NCI-H2107 (cell line): ENCODE measurements around the gene ANKHD1.
"Not testable (repeated sequence)": the region's sequence is repeated elsewhere in the genome, so short reads cannot be mapped to it uniquely, and the experiment has no call there.

Source experiments
- DNase-seq: peaks from one replicate; lab custom pipeline; 2025; lab: John Stamatoyannopoulos, UW

ANKHD1 gene

GRCh38 chr5:140563596-140563995 lies 162.0 kb downstream of the ANKHD1 start:
- DNase-seq = no peak

- peak; percentile 79 for DNase-seq
These were observed 162.8 kb downstream of the ANKHD1 start, which contains the start of the genes APBB3 and SLC35A4 for GRCh38 chr5:140564196-140565023. Gene APBB3 (minus strand): TSS chr5:140564598. CDS start chr5:140564245, 353 bp downstream. Gene SLC35A4 (plus strand): TSS chr5:140564828. CDS start chr5:140567170, 2,342 bp downstream.

- no peak for DNase-seq
These were observed 163.6 kb downstream of the ANKHD1 start for GRCh38 chr5:140565024-140565779.

GRCh38 chr5:140565780-140566095 lies 164.1 kb downstream of the ANKHD1 start:
- DNase-seq = no peak

GRCh38 chr5:140566665-140567064 lies 165.0 kb downstream of the ANKHD1 start:
- DNase-seq = no peak

- DNase-seq = no peak
These were observed 165.6 kb downstream of the ANKHD1 start for GRCh38 chr5:140567136-140567818.

GRCh38 chr5:140567871-140568270 lies 166.2 kb downstream of the ANKHD1 start:
- no peak for DNase-seq

- no peak for DNase-seq
These were observed 166.9 kb downstream of the ANKHD1 start for GRCh38 chr5:140568443-140569063.

GRCh38 chr5:140569197-140569596 lies 167.6 kb downstream of the ANKHD1 start:
- DNase-seq = no peak

- no peak for DNase-seq
These were observed 168.4 kb downstream of the ANKHD1 start for GRCh38 chr5:140570058-140570457.

- no peak for DNase-seq
These were observed 168.9 kb downstream of the ANKHD1 start for GRCh38 chr5:140570488-140570887.

GRCh38 chr5:140571105-140571504 lies 169.5 kb downstream of the ANKHD1 start:
- DNase-seq = no peak

GRCh38 chr5:140573683-140574082 lies 172.1 kb downstream of the ANKHD1 start:
- DNase-seq = no peak

GRCh38 chr5:140574165-140574564 lies 172.5 kb downstream of the ANKHD1 start:
- DNase-seq = no peak

- DNase-seq = no peak
These were observed 173.7 kb downstream of the ANKHD1 start for GRCh38 chr5:140575309-140575708.

GRCh38 chr5:140576776-140577201 lies 175.2 kb downstream of the ANKHD1 start:
- DNase-seq = no peak

GRCh38 chr5:140579188-140579747 lies 177.6 kb downstream of the ANKHD1 start:
- DNase-seq = not testable (repeated sequence)

- DNase-seq = no peak
These were observed 185.9 kb downstream of the ANKHD1 start for GRCh38 chr5:140587495-140587894.

- DNase-seq = no peak
These were observed 186.9 kb downstream of the ANKHD1 start for GRCh38 chr5:140588311-140589070.
